HCT116 (cell line): ENCODE data around the gene UFD1. TPM values are rescaled to one million over a fixed set of nuclear protein-coding genes. Genes with fewer than 3 reads are reported as not detected.

Experiments used
- ATAC-seq: fragments of 200-7000 bp; cut with Tn5 transposase; 2 replicates; pipeline ENCODE4 v1.9.1; 2020; ENCODE audit warnings: mild to moderate bottlenecking, moderate library complexity
- BruUV-seq: library from RNA; stranded (reverse); fragments of 400-500 nt; replicated peaks from 2 replicates; lab custom pipeline; 2021; lab: Mats Ljungman, UMichigan
- CTCF ChIA-PET: fragments of 300-600 bp; sonication (Branson Sonifier 250); formaldehyde crosslinking; loops from one replicate; lab custom pipeline; 2021; ENCODE audit warnings: antibody characterized with exemption; lab: Charles Lee
- POLR2A ChIA-PET: fragments of 300-600, 350-600 bp; sonication (Branson Sonifier 250); formaldehyde crosslinking; loops from one replicate; lab custom pipeline; 2021; ENCODE audit warnings: antibody characterized with exemption; lab: Charles Lee
- RAD21 ChIA-PET, 2 experiments: fragments of 300-600 bp; sonication (Branson Sonifier 250); formaldehyde crosslinking; loops; one replicate each; lab custom pipeline; 2023; ENCODE audit warnings: low total read pairs in 2 of 2; ENCODE audit not compliant: uncharacterized antibody in 2 of 2, unreplicated experiment in 2 of 2, low non-redundant PET in 1 of 2; lab: Charles Lee
- DNase-seq: peaks from one replicate; pipeline ENCODE4 v3.0.0-alpha.2; 2010; ENCODE audit warnings: low read depth, low spot score
- H2AFZ ChIP-seq: fragments of 200-600 bp; shearing (Covaris generic), sonication (generic); 2 replicates; pipeline ENCODE4 v1.6.1; 2017; ENCODE audit warnings: low read depth, mixed run types, mixed read lengths, antibody characterized with exemption, low read length; ENCODE audit not compliant: poor library complexity, severe bottlenecking
- H3K27ac ChIP-seq: 2 replicates; pipeline ENCODE4 v1.5.1; 2012; ENCODE audit warnings: low read depth, low read length
- H3K27me3 ChIP-seq: fragments of 200-600 bp; sonication (generic); 2 replicates; pipeline ENCODE4 v1.6.1; 2016; ENCODE audit warnings: mixed run types, low read length, mixed read lengths; ENCODE audit not compliant: insufficient read depth
- H3K36me3 ChIP-seq, 2 experiments: fragments of 200-500 bp in 1 of 2; fragments of 200-600 bp in 1 of 2; sonication (Bioruptor generic) in 1 of 2; sonication (generic) in 1 of 2; 2 replicates each; pipeline versions ENCODE4 v1.5.1 to v1.6.1; 2014 to 2016; ENCODE audit warnings: low read length in 2 of 2, inconsistent platforms in 1 of 2, mixed read lengths in 1 of 2, mixed run types in 1 of 2; ENCODE audit not compliant: insufficient read depth in 2 of 2, control insufficient read depth in 1 of 2
- H3K4me1 ChIP-seq, 2 experiments: fragments of 200-600 bp in 1 of 2; sonication (generic) in 1 of 2; 2 replicates each; pipeline versions ENCODE4 v1.5.1 to v1.6.1; 2012 to 2017; ENCODE audit warnings: low read length in 2 of 2, inconsistent platforms in 1 of 2, mild to moderate bottlenecking in 1 of 2, mixed read lengths in 1 of 2, mixed run types in 1 of 2, moderate library complexity in 1 of 2; ENCODE audit not compliant: insufficient read depth in 2 of 2, control insufficient read depth in 1 of 2
- H3K4me2 ChIP-seq: fragments of 200-600 bp; sonication (generic); 2 replicates; pipeline ENCODE4 v1.6.1; 2017; ENCODE audit warnings: mixed run types, low read length, mixed read lengths
- H3K4me3 ChIP-seq, 2 experiments: fragments of 200-600 bp in 1 of 2; sonication (generic) in 1 of 2; replicated peaks in 1 of 2; 2 replicates each; pipeline ENCODE4 v1.5.1; 2011 to 2016; ENCODE audit warnings: low read length in 2 of 2, control low read depth in 1 of 2, low read depth in 1 of 2, mild to moderate bottlenecking in 1 of 2, mixed read lengths in 1 of 2, mixed run types in 1 of 2
- H3K79me2 ChIP-seq: fragments of 200-600 bp; sonication (generic); 2 replicates; pipeline ENCODE4 v1.6.1; 2017; ENCODE audit warnings: mild to moderate bottlenecking, mixed run types, low read length, moderate library complexity, mixed read lengths; ENCODE audit not compliant: insufficient read depth
- H3K9ac ChIP-seq: fragments of 200-600 bp; sonication (generic); 2 replicates; pipeline ENCODE4 v1.6.1; 2016; ENCODE audit warnings: low read length, mixed read lengths
- H3K9me2 ChIP-seq: fragments of 200-600 bp; sonication (generic), shearing (Covaris generic); 2 replicates; pipeline ENCODE4 v1.6.1; 2017; ENCODE audit warnings: mixed run types, mild to moderate bottlenecking, moderate library complexity; ENCODE audit not compliant: insufficient read depth
- H3K9me3 ChIP-seq, 2 experiments: fragments of 200-500 bp in 1 of 2; fragments of 200-600 bp in 1 of 2; sonication (Bioruptor generic) in 1 of 2; sonication (generic) in 1 of 2; 2 replicates each; pipeline ENCODE4 v1.6.1; 2014 to 2017; ENCODE audit warnings: low read length in 2 of 2, mixed read lengths in 2 of 2, inconsistent platforms in 1 of 2, low read depth in 1 of 2, mild to moderate bottlenecking in 1 of 2, mixed run types in 1 of 2, moderate library complexity in 1 of 2; ENCODE audit not compliant: control insufficient read depth in 1 of 2, insufficient read depth in 1 of 2
- H4K20me1 ChIP-seq: fragments of 200-600 bp; sonication (generic), shearing (Covaris generic); 2 replicates; pipeline ENCODE4 v1.6.1; 2017; ENCODE audit warnings: mixed run types, mild to moderate bottlenecking, moderate library complexity; ENCODE audit not compliant: insufficient read depth
- ATF3 ChIP-seq: IDR thresholded peaks from 2 replicates; pipeline ENCODE4 v1.6.1; 2012
- ELF1 ChIP-seq: IDR thresholded peaks from 2 replicates; pipeline ENCODE4 v1.6.1; 2012; ENCODE audit warnings: low read depth, borderline replicate concordance
- FOSL1 ChIP-seq: IDR thresholded peaks from 2 replicates; pipeline ENCODE4 v1.6.1; 2012; ENCODE audit warnings: low read depth
- REST ChIP-seq: IDR thresholded peaks from 2 replicates; pipeline ENCODE4 v1.6.1; 2012; ENCODE audit warnings: low read depth
- SP1 ChIP-seq: IDR thresholded peaks from 2 replicates; pipeline ENCODE4 v1.6.1; 2012; ENCODE audit warnings: low read depth
- TCF7L2 ChIP-seq: IDR thresholded peaks from 2 replicates; pipeline ENCODE4 v1.7.0; 2011; ENCODE audit warnings: borderline replicate concordance, inconsistent platforms; ENCODE audit not compliant: insufficient read depth, insufficient read length; ENCODE audit errors: extremely low read depth
- intact Hi-C: fragments of 100-400 bp; cut with micrococcal nuclease; formaldehyde crosslinking; loops from 2 replicates; pipeline ENCODE4 v1.10.0; 2022
- total RNA-seq: library from RNA; stranded (reverse); gene quantifications from one replicate; pipeline ENCODE4 v1.2.1, GENCODE V29; 2021; ENCODE audit not compliant: unreplicated experiment

Gene UFD1
- total RNA-seq, 1 experiment from 2014 or later: 97.5 TPM

DNA sequence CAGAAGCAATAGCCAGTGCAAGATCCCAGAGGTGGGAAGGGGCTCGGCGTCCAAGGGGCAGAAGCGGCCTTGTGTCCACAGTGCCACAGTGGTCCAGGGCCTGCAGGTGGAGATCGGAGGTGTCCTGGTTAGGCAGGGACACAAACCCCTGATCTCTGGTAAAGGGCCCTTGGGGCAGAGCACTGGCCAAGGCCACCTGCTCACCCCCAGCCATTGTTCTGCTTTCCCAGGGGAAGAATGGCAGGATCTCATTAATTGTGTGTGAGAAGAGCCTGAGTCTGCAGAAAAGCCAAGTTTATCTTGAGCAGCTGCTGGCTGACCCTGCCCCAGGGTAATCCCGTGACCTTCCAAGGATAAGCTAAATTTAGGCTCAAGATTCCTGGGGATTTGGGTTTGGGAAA lies 48.3 kb upstream of the UFD1 start:
- no TSS peak for BruUV-seq
- no peak for ATAC-seq
- POLR2A ChIA-PET: no interaction called here
- H3K27me3 ChIP-seq: no peaks in the 10 kb centered on the region
- H3K9ac ChIP-seq: no peak overlapping the region
- H3K4me2 ChIP-seq: no peak overlapping the region
- intact Hi-C loops: no loop called here
- TF ChIP-seq ATF3 (no peak), TCF7L2 (no peak), FOSL1 (no peak), REST (no peak), SP1 (no peak), ELF1 (no peak)
- TF ChIP-seq, all 23 proteins: peak for 0
- DNase-seq: no peak
- H3K9me3 ChIP-seq: no peaks in the 10 kb centered on the region
- H3K4me3 ChIP-seq: no peak overlapping the region
- H3K79me2 ChIP-seq: no peaks in the 10 kb centered on the region
- RAD21 ChIA-PET: no interaction called here
- no peaks in the 10 kb centered on the region for H3K36me3 ChIP-seq
- CTCF ChIA-PET: no interaction called here
- no peak overlapping the region for H2AFZ ChIP-seq
- no peaks in the 10 kb centered on the region for H3K9me2 ChIP-seq
- no peak overlapping the region for H3K27ac ChIP-seq
- H4K20me1 ChIP-seq: no peaks in the 10 kb centered on the region
- peaks cover 0 to 5% of the 10 kb centered on the region in 2 experiments; a peak in 1 of 4 replicates for H3K4me1 ChIP-seq
